Measurements from ENCODE around the gene AGBL1. TPM values are rescaled to one million over a fixed set of nuclear protein-coding genes. Genes with fewer than 3 reads are reported as not detected.

AGBL1 gene
- total RNA-seq, 2 donors from 2014 or later: not detected

GRCh38 chr15:86846036-86846435 lies 766.4 kb downstream of the AGBL1 start:
- Histone ChIP-seq H3K36me3 (no peaks in the 10 kb centered on the region), H3K27ac (no peak overlapping the region), H3K27me3 (replicated peaks; ENCODE audit: insufficient read depth) (no peaks in the 10 kb centered on the region), H3K9me3 (no peaks in the 10 kb centered on the region), H3K4me1 (ENCODE audit: control insufficient read depth in 1 of 2, low read depth in 2 of 2) (no peaks in the 10 kb centered on the region), H3K4me3 (no peak overlapping the region)
- no peak for DNase-seq (ENCODE audit: low spot score)
- no peak for TF ChIP-seq CTCF (IDR thresholded peaks at IDR 0.05)
- no peak for ATAC-seq (ENCODE audit: insufficient number of reproducible peaks, low FRiP score, low read depth)

DNA sequence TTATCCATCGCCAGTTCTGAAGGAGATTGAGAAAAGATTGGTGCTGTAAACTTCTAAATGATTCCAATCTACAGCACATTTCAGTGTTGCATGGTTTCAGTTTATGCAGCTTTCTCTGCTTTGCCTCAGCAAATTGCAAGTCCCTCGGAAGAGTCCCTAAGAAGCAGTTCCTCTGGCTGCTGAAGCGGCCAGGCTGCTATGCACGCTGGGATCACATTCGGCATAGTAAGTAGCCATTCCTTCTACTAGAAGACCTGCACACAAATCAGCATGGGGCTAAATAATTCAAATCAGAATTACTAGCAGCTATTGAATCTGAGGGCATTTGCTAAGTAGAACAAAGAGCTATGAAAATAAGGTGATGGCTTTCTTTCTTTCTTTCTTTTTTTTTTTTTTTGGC lies 769.5 kb downstream of the AGBL1 start:
- no peaks in the 10 kb centered on the region for H3K27me3 ChIP-seq (replicated peaks; ENCODE audit: insufficient read depth)
- H3K4me3 ChIP-seq: no peak overlapping the region
- no peaks in the 10 kb centered on the region for H3K9me3 ChIP-seq
- DNase-seq (ENCODE audit: low spot score): no peak
- no peaks in the 10 kb centered on the region for H3K36me3 ChIP-seq
- H3K27ac ChIP-seq: no peak overlapping the region
- ATAC-seq (ENCODE audit: insufficient number of reproducible peaks, low FRiP score, low read depth): no peak
- no peak for TF ChIP-seq CTCF (IDR thresholded peaks at IDR 0.05)
- no peaks in the 10 kb centered on the region for H3K4me1 ChIP-seq (ENCODE audit: control insufficient read depth in 1 of 2, low read depth in 2 of 2)

- DNase-seq (ENCODE audit: low spot score): no peak
- Histone ChIP-seq H3K4me3 (no peak overlapping the region), H3K27ac (no peak overlapping the region), H3K27me3 (replicated peaks; ENCODE audit: insufficient read depth) (no peaks in the 10 kb centered on the region), H3K9me3 (no peaks in the 10 kb centered on the region), H3K4me1 (ENCODE audit: control insufficient read depth in 1 of 2, low read depth in 2 of 2) (no peaks in the 10 kb centered on the region), H3K36me3 (no peaks in the 10 kb centered on the region)
- no peak for ATAC-seq (ENCODE audit: insufficient number of reproducible peaks, low FRiP score, low read depth)
- TF ChIP-seq CTCF (IDR thresholded peaks at IDR 0.05): no peak
These were observed 770.1 kb downstream of the AGBL1 start for GRCh38 chr15:86849558-86850285.

DNA sequence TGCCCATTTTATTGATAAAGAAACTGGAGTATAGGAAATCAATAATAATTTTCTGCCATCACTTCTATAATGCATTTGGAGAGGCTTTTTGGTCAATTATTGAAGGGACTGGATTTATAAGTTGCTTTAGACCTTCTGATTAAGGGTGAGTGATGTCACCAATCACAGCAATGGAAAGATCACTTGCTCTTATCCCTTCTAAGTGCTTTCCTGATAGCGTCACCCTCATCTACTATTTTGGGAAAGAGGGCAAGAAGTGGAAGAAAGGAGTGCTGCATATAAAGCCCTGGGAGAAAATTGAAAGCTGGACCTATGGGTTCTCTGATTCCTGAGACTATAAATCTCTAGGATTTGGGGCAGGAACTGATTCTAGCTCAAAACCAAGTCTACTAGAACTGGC lies 771.3 kb downstream of the AGBL1 start:
- Histone ChIP-seq H3K9me3 (no peaks in the 10 kb centered on the region), H3K27ac (no peak overlapping the region), H3K4me1 (ENCODE audit: control insufficient read depth in 1 of 2, low read depth in 2 of 2) (no peaks in the 10 kb centered on the region), H3K4me3 (no peak overlapping the region), H3K27me3 (replicated peaks; ENCODE audit: insufficient read depth) (no peaks in the 10 kb centered on the region), H3K36me3 (no peaks in the 10 kb centered on the region)
- ATAC-seq (ENCODE audit: insufficient number of reproducible peaks, low FRiP score, low read depth) (no peak), DNase-seq (ENCODE audit: low spot score) (no peak)
- no peak for TF ChIP-seq CTCF (IDR thresholded peaks at IDR 0.05)

GRCh38 chr15:86852741-86853140 lies 773.1 kb downstream of the AGBL1 start:
- ATAC-seq (ENCODE audit: insufficient number of reproducible peaks, low FRiP score, low read depth) (no peak), DNase-seq (ENCODE audit: low spot score) (no peak)
- Histone ChIP-seq H3K36me3 (no peaks in the 10 kb centered on the region), H3K9me3 (no peaks in the 10 kb centered on the region), H3K4me3 (no peak overlapping the region), H3K27me3 (replicated peaks; ENCODE audit: insufficient read depth) (no peaks in the 10 kb centered on the region), H3K27ac (no peak overlapping the region), H3K4me1 (ENCODE audit: control insufficient read depth in 1 of 2, low read depth in 2 of 2) (no peaks in the 10 kb centered on the region)
- TF ChIP-seq CTCF (IDR thresholded peaks at IDR 0.05): no peak

Measured in thoracic aorta (tissue), 2 donors.